Anterior cingulate cortex (tissue), 58 donors: ENCODE measurements around the gene GLIPR2.
"Not testable (repeated sequence)": the region's sequence is repeated elsewhere in the genome, so short reads cannot be mapped to it uniquely, and the experiment has no call there.

Experiments
- DNase-seq, 58 donors: peaks; one replicate each; lab custom pipeline; 2025; lab: John Stamatoyannopoulos, UW

Gene GLIPR2

GRCh38 chr9:36120705-36121104 is 15.8 kb upstream of the GLIPR2 start:
- no peak for DNase-seq

GRCh38 chr9:36121971-36122370 is 14.6 kb upstream of the GLIPR2 start:
- no peak for DNase-seq

- DNase-seq: no peak
These were observed 13.0 kb upstream of the GLIPR2 start for GRCh38 chr9:36123515-36123914.

- no peak for DNase-seq
These were observed 11.3 kb upstream of the GLIPR2 start for GRCh38 chr9:36125062-36125855.

- no peak for DNase-seq
These were observed 10.4 kb upstream of the GLIPR2 start for GRCh38 chr9:36126016-36126730.

- no peak for DNase-seq
These were observed 8.8 kb upstream of the GLIPR2 start for GRCh38 chr9:36127652-36128244.

- no peak for DNase-seq
These were observed 8.2 kb upstream of the GLIPR2 start for GRCh38 chr9:36128349-36128748.

GRCh38 chr9:36129139-36129538 is 7.4 kb upstream of the GLIPR2 start:
- DNase-seq: no peak

- not testable (repeated sequence) for DNase-seq
These were observed 4.9 kb upstream of the GLIPR2 start for GRCh38 chr9:36131666-36132065.

- no peak for DNase-seq
These were observed 4.4 kb upstream of the GLIPR2 start for GRCh38 chr9:36132086-36132485.

GRCh38 chr9:36134761-36135505 is 1.6 kb upstream of the GLIPR2 start:
- no peak for DNase-seq

GRCh38 chr9:36135741-36136271 is 727 bp upstream of the GLIPR2 start:
- DNase-seq: no peak

GRCh38 chr9:36136894-36137391 is 410 bp downstream of the GLIPR2 start:
- peak in 2 of 58 donors; percentile 20 to 49 for DNase-seq

GRCh38 chr9:36137392-36138004 is 965 bp downstream of the GLIPR2 start:
- peak in 9 of 58 donors; percentile 10 to 56 (median 30) for DNase-seq

- DNase-seq: no peak
These were observed 2.0 kb downstream of the GLIPR2 start for GRCh38 chr9:36138496-36138895.

GRCh38 chr9:36138901-36139300 is 2.4 kb downstream of the GLIPR2 start:
- no peak for DNase-seq

GRCh38 chr9:36140086-36141084 is 3.9 kb downstream of the GLIPR2 start:
- peak in 1 of 58 donors; percentile 15 for DNase-seq

GRCh38 chr9:36141288-36141687 is 4.8 kb downstream of the GLIPR2 start:
- DNase-seq: peak in 10 of 58 donors; percentile 10 to 68 (median 30)

GRCh38 chr9:36141761-36142160 is 5.2 kb downstream of the GLIPR2 start:
- no peak for DNase-seq
